GM19023 (cell line): ENCODE data around the gene EYA3.

Experiments used
- ATAC-seq: cut with Tn5 transposase; IDR thresholded peaks from one replicate; pipeline ENCODE4 v1.9.1; 2021; ENCODE audit warnings: mild to moderate bottlenecking, moderate library complexity; ENCODE audit not compliant: unreplicated experiment

EYA3 gene

DNA sequence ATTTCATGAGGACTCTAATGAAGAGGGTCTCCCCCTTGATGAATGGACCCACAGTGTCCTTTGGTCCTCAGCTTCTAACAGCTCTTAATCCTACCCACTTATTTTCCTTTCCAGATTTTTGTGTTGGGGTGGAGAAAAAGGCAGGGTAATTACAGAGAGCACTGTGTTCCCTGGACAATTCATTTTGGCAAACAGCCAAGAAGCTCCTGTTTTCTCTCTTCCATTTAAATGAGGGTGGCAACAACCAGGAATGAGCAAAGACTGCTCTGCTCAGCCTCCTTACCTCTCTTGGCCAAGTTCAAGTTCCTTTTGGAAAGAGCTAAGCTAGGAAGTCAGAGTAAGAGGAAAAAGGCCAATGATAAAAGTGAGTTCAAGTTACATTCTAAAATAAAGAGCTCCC is 116.7 kb downstream of the EYA3 start:
- no peak for ATAC-seq

DNA sequence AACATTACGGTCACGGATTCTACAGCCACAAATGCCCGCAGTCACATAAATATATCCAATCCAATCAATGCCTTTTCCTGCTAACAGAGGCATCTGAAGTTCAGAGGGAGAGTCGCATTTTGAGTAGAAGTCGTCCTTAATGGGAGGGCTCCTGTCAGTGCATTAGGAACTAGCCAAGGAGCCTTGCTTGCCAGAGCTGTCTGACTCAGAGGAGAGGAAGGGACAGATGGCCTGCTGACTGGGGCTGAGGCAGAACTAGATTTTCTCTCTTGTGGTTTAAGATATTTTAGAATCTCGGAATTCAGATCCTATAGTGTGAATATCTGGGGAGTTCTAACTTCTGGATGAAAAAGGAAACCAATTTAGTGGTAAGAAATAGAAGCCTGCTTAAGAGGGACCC is 118.0 kb downstream of the EYA3 start:
- no peak for ATAC-seq

DNA sequence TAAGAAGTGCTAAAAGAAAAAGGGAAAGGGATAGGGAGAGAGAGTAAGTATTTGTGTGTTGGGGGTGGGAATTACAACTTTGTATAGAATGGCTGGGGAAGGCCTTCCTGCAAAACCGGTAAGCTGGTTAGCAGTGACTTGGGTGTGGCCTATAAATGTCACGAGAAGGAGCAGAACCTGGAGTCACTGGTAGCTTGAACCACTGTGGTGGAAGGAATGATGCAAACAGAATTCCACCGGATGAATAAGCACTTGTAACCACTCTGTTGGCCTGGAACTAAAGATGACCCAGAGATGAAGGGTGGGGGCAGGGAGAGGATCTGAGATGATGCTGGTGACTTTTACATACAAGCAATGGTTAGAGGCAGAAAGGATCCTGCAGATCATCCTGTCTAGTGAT is 119.7 kb downstream of the EYA3 start:
- ATAC-seq: no peak

DNA sequence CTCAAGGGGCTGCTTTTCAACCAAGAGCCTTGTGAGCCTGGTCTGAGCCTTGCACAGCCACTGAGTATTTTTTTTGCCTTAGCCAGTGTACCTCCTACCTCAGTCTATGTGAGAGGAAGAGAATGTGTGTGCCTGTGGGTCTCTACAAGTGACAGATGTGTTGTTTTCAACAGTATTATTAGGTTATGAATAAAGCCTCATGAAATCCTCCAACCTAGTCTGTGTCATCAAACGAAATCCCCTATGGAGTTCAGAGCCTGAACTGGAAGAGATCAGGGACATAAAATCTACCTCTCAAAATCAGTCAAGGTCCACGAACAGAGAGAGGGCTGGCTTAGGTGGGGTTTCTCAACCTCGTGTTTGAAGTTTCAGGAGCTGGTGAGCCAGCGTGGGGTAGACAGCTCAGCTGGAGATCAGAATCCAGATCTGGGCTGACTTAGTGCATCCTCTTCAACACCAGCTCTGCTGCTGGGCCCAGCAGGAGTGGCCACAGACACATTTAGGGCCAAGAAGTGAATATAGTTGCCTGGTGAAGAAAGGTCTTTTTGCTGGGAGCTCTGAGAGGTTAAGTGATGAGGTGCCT is 120.4 kb downstream of the EYA3 start:
- ATAC-seq: no peak

GRCh38 chr1:27967106-27967883 is 121.1 kb downstream of the EYA3 start:
- ATAC-seq: no peak

DNA sequence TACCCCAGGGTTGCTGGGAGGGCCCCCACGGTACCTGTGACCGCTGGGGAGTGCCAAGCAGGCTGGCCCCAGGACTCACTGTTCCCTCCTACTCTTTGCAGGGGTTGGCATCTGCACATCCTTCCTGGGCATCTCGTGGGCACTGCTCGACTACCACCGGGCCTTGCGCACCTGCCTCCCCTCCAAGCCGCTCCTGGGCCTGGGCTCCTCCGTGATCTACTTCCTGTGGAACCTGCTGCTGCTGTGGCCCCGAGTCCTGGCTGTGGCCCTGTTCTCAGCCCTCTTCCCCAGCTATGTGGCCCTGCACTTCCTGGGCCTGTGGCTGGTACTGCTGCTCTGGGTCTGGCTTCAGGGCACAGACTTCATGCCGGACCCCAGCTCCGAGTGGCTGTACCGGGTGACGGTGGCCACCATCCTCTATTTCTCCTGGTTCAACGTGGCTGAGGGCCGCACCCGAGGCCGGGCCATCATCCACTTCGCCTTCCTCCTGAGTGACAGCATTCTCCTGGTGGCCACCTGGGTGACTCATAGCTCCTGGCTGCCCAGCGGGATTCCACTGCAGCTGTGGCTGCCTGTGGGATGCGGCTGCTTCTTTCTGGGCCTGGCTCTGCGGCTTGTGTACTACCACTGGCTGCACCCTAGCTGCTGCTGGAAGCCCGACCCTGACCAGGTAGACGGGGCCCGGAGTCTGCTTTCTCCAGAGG is 121.9 kb downstream of the EYA3 start:
- ATAC-seq: no peak

DNA sequence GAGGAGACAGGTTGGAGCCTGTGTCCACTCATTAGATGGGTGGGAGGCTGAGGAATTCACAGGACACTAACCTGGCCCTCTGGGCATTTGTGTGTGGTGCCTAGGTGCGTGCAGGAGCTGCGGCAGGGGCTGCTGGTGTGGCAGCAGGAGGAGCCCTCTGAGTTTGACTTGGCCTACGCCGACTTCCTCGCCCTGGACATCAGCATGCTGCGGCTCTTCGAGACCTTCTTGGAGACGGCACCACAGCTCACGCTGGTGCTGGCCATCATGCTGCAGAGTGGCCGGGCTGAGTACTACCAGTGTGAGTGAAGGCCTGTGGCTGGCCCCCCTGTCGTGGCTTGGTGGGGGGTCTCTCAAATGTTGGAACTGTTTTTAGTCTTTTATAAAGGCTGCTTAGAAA is 125.0 kb downstream of the EYA3 start:
- ATAC-seq: no peak

DNA sequence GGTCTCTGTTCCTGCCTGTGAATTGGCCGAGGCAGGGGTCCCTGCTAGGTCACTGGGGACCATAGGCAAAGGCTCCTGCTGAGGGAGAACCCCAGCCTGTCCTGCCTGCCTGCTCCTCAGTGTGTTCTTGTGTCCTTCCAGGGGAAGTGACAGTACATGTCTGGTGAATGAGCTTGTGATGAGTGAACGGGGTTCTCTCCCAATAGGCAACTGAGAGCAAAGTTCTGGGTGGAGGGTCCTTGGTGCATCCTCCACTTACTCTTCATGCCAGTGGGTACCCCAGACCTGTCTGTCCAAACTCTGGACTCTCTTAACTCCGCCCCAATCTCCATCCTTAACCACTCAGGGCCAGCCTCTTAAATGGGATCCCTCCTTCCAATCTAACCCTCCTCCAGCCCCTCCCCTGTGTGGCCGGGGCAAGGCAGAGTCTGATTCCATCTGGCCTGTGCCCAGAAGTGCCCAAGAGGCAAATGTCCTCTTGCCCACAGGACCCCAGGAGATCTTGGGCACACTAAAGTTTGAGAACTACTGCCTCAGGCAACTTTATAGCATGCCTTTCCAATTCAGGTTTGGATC is 126.7 kb downstream of the EYA3 start:
- no peak for ATAC-seq

- no peak for ATAC-seq
Observed at GRCh38 chr1:27960762-27961645, 127.4 kb downstream of the EYA3 start.

- peak; percentile 81 for ATAC-seq
Observed at GRCh38 chr1:27959792-27960603, 128.4 kb downstream of the EYA3 start, which contains the start of gene XKR8. XKR8 (plus strand) TSS chr1:27959973; CDS start chr1:27960070, 97 bp downstream.

DNA sequence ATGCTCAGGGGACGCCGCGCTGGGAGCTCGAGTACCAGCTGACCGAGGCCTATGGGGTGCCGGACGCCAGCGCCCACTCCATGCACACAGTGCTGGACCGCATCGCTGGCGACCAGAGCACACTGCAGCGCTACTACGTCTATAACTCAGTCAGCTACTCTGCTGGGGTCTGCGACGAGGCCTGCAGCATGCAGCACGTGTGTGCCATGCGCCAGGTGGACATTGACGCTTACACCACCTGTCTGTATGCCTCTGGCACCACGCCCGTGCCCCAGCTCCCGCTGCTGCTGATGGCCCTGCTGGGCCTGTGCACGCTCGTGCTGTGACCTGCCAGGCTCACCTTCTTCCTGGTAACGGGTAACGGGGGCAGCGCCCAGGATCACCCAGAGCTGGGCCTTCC is 129.9 kb downstream of the EYA3 start:
- no peak for ATAC-seq

DNA sequence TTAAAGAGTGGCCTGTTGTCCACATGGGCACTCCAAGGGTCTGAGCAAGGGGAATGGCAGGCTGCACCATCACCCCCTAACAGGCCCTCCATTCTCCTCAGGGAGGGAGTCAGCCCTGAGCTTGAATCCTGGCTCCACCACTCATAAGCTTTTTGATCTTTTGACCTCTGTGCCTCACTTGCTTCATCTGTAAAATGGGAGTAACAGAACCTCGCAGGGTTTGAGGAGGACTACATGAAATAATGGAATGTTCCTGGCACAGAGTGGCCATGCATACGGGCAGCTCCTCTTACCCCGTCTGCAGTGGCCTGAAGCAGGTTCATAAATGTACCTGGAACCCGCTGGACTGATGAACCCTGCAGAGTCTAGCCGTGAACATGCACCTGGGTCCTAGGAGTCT is 130.8 kb downstream of the EYA3 start:
- no peak for ATAC-seq

GRCh38 chr1:27956761-27957160 is 131.6 kb downstream of the EYA3 start:
- ATAC-seq: no peak

DNA sequence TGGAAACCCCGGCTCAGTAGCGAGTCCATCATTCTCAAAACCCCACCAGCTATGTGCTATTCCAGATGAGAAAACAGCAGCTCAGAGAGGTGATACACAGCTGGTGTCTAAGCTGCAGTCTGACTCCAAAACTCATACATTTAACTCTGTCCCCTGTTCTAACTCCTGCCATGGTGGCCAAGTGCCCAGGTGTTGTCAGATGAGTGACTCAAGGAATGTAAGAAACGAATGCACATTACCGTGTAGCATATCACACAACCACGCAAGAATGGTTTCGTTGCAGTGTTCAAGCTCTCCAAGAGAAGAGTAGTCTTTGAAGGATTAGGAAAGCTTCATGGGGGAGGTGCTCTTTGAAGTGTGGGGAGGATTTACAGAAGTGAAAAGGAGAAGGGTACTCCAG is 133.3 kb downstream of the EYA3 start:
- no peak for ATAC-seq

GRCh38 chr1:27954186-27954585 is 134.2 kb downstream of the EYA3 start:
- no peak for ATAC-seq

- ATAC-seq: no peak
Observed at GRCh38 chr1:27952147-27952546, 136.3 kb downstream of the EYA3 start.

DNA sequence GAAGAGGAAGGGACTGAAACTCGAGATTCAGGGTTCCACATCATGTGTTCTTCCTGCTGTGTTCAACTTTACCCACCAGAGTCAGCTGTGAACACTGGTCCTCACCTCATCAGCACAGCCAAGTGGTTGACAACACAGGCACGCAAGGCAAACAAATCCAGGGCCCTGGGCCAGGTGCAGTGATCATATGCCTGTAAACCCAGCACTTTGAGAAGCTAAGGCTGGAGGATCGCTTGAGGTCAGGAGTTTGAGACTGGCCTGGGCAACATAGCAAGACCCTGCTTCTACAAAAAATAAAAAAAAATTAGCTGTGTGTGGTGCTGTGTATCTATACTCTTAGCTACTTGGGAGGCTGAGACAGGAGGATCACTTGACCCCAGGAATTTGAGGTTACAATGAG is 137.0 kb downstream of the EYA3 start:
- ATAC-seq: no peak

DNA sequence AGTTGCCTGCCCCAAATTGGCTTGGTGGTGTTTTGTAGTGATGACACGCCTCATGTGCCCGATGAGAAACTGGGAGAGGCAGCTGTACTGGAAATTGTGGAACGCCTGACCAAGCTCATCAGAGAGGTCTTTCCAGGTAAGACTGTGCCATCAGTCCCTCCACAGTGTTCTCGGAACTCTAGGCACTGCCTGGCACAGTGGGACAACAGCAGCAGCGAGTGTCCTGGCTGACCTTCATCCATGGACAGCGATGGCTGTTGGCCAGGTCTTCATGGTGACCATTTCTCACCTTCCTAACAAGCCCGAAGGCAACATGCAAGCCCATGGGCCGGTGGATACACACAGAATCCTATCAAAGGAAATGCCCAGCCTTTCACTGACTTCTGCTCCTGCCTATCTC is 139.4 kb downstream of the EYA3 start:
- no peak for ATAC-seq

GRCh38 chr1:27945020-27945419 is 143.4 kb downstream of the EYA3 start:
- no peak for ATAC-seq
